ENCODE measurements around the gene TRAPPC2L.

The TRAPPC2L gene, protein sequence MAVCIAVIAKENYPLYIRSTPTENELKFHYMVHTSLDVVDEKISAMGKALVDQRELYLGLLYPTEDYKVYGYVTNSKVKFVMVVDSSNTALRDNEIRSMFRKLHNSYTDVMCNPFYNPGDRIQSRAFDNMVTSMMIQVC

DNA sequence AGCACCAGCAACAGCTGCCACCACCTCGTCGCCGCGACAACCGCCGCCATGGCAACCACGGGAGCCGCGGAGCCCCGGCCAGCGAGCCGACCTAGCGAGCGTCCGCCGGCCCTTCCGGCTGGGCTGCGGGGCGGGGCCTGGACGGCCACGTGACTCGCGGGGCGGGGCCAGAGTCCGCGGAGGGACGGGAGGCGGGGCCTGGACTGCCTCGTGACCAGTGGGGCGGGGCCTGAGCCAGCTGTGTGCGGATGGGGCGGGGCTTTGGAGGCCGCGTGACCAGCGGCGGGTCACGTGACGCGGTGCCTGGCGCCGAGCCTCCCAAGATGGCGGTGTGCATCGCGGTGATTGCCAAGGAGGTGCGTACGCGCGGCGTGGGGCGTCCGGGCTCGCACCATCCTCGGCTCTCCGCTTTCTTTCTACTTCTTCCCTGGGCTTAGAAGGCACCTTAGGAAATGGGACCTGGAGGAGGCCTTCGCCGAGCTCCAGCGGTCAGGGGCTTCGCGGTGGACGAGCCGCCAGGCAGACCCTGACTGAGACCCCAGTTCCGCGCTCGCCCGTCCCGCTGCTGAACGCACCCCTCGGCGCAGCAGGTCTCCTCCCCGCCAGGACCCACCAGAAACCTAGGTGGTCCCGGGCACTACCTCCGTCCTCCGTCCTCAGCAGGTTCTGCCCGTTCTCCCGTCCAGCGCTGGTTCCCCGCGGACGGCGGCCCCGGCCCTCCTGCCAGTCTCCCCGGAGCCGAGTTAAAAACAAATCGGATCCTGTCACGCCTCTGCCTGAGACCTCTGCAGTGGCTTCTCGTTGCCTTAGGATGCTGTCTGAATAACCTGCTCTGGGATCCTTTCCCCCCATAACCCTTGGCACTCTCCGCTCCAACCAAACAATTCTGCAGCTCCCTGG is at the start of gene TRAPPC2L, which contains the start of gene GALNS:
TSS of gene TRAPPC2L (plus strand) at position 300 of the 900 bp plus-strand sequence. CDS start at position 324, 24 bp downstream.
TSS of gene GALNS (minus strand) at position 120 of the 900 bp plus-strand sequence. CDS start at position 50, 70 bp downstream.
- DNase-seq (ENCODE audit: low read depth in 2 of 2): peak; percentile 99 to 100

DNA sequence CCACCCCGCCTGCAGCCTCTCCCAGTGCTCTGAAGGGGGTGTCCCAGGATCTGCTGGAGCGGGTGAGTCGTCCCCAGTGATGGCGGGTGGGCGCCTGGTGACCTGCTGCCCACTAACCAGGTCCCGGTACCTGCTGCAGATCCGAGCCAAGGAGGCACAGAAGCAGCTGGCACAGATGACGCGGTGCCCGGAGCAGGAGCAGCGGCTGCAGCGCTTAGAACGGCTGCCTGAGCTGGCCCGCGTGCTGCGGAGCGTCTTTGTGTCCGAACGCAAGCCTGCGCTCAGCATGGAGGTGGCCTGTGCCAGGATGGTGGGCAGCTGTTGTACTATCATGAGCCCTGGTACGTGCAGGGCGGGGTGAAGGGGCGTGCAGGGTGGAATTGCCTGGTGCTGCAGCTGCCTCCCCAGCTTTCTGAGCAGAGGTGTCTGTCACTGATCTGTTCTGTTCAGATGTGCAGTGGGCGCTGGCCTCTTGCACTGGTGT is 49.7 kb upstream of the TRAPPC2L start:
- no peak for DNase-seq (ENCODE audit: low read depth in 2 of 2)

DNA sequence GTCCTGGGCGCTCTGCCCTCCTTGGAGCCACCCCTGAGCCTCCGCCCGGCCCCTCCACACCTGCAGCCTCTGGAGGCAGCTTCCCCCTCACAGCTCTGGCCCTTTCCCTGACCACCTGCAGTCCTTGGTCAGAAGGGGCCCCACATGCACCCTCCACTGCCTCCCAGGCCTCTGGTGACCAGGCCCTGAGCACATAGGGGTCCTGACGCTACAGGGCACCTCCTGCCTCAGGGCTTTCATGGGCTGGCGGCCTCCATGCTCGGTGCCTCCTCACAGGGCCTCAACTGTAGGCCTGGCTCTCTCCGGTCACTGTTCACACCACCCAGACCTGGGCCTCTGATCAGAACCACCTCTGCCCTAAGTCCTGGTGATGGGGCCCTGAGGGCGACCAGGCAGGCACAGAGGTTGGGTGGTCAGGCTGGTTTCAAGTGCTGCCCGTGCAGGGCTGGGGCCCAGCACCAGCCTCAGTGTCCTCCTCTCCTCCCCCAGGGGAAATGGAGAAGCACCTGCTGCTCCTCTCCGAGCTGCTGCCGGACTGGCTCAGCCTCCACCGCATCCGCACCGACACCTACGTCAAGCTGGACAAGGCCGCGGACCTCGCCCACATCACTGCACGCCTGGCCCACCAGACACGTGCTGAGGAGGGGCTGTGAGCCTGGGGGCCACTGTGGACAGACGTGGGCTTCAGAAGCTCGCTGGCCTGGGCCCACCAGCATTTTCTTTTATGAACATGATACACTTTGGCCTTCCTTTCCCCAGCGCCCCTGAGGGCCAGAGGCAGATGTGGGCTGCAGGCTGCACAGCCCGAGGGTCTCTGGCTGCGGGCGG is 49.1 kb upstream of the TRAPPC2L start:
- DNase-seq (ENCODE audit: low read depth in 2 of 2): peak in 1 of 2 donors; percentile 15

DNA sequence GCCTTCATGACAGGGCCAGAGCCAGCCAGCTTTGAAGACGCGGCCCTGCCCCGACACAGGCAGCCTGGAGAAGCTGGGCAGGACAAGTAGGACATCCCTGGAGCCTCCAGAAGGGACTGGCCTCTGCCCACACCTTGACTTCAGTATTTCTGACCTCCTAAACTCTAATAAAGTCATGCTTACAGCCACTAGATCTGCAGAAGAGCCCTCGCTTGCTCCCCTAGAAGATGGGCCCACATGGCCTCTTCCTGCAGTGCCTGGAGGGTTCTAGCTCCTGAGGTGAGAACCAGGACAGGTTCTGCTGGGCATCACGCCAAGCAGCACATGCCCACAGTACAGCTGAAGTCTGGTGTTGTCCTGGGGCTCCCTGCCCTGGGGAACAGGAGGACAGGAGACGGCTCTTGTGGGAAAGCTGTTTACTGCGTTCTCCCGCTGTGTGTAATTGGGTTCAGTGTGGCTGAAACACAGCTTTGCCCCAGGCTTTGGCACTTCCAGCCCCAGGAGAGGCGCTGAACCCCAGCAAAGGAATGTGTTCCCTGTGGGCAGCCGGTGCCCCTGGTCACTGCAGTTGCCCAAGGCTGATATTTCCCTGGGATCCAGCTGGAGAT is 47.8 kb upstream of the TRAPPC2L start:
- DNase-seq (ENCODE audit: low read depth in 2 of 2): no peak

DNA sequence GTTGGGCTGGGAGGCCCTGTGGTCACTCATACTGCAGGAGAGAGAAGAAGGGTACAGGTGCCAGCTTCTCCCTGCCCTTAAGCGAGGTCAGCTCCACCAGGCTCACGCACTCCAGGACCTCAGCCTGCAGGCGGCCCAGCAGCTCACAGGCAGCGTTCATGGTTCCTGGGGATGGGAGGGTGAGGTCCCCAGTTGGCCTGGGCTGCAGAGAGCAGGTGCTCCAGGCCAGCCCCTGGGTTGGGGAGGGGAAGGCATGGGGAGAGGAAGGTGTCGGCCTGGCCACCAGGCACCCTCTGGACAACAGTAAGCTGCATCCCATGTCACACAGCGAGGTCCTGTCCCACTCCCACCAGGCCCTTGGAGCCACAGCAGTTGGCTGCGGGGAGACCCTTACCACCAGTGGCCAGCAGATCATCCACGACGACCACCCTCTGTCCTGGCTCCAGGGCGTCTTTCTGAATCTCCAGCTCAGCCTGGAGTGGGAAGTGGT is 47.2 kb upstream of the TRAPPC2L start:
- no peak for DNase-seq (ENCODE audit: low read depth in 2 of 2)

DNA sequence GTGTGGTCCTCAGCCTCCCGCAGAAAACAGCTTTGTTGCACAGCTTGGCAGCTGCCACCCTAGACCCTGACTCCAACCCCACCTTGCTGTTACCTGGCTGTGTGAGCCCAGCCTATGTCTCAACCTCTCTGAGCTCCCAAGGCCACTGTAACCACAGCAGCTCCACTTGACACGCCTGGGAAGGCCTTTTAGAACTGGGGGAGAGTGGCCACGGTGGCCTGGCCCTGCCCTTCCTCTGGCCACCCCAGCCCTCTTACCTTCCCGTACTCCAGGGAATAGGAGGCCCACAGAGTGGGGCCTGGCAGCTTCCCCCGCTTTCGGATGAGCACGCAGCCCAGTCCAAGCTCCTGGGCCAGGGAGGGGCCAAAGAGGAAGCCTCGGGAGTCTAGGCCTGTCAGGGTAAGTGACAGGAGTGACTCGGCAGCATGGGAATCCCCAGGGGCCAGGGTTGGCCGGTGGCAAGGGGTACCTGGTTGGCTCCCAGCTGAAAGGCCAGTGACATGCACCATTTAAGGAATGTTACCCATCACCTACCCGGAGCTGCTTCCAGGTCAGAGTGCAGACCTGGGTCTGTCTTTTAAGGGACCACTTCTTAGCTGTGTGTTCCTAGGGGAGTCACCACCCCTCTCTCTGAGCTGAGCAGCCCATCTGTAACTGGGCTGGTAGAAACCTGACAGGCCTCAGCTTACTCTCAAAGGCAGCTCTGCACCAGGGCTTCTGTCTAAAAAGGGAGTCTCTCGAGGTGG is 46.6 kb upstream of the TRAPPC2L start:
- DNase-seq (ENCODE audit: low read depth in 2 of 2): no peak

DNA sequence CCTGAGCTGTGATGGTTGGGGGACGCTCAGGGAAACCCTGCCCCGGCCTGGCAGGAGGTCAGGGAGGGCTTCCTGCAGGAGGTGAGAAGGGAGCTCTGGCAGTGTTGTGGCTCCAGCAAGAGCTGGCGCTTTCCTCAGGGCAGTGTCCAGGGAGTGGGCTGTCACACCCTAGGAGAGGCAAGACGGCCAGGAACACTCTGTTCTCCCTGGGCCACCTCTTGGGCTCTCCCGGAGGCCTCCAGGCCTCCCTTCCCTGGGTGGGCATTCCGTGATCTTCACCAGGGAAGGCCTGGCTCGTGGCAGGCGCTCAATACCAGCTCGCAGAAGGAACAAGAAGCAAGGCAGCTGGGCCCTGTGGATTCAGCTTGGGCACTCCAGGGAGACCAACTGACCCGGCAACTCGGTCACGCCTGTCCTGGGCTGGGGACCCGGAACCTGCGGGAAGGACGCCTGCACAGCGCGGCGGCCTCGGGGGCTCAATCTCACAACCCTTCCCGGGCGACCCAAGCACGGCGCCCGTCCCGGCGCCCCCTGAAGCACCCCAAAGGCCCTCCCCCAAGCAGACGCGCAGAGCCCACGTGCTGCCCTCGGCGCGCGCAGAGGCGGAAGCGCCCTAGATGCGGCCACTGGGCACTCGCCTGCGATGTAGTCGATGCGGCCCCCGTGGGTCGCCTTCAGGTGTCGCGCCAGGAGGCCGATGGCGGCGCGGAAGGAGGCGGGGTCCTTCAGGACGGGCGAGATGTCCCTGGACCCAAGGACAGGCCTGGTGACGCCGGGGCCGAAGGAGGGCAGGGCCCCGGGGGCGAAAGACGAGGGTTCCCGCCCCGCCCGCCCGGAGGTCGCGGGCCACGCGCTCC is 45.8 kb upstream of the TRAPPC2L start:
- no peak for DNase-seq (ENCODE audit: low read depth in 2 of 2)

DNA sequence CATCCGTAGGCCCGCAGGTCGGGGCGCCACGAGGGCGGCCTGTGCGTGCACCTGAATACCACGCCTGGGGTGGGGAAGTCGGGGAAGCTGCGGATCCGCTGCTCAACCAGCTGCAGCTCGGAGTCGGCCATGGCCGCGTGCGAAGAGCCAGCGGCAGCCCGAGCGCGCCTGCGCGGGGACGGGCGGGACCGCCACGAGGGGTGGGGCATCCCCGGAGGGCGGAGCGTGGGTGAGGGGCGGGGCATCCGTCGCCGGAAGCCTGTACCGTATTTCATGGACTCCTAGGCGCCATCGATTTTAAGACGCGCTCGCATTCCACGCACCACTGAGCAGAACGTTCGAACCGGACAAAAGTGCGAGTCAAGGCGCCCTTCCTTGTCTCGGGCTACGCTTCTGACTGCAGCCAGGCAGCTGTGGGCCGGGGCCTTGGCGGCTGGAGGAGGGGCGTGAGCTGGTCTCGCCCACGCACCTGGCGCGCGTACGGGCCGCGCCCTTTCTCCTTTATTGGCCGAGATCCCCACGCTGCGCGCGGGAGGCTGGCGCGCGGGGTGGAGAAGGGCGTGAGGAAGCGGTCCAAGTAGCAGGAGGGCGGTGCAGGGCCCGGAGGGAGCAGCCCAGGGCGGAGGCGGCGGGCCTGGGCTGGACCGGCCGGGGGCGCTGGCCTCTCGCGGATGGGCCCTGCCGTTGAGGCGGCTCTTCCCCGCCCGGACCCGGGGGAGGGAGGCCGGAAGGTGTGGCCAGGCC is 45.0 kb upstream of the TRAPPC2L start, which contains the start of gene APRT:
TSS of gene APRT (minus strand) at position 160 of the 744 bp plus-strand sequence. CDS start at position 131, 29 bp downstream.
- peak; percentile 97 to 98 for DNase-seq (ENCODE audit: low read depth in 2 of 2)

DNA sequence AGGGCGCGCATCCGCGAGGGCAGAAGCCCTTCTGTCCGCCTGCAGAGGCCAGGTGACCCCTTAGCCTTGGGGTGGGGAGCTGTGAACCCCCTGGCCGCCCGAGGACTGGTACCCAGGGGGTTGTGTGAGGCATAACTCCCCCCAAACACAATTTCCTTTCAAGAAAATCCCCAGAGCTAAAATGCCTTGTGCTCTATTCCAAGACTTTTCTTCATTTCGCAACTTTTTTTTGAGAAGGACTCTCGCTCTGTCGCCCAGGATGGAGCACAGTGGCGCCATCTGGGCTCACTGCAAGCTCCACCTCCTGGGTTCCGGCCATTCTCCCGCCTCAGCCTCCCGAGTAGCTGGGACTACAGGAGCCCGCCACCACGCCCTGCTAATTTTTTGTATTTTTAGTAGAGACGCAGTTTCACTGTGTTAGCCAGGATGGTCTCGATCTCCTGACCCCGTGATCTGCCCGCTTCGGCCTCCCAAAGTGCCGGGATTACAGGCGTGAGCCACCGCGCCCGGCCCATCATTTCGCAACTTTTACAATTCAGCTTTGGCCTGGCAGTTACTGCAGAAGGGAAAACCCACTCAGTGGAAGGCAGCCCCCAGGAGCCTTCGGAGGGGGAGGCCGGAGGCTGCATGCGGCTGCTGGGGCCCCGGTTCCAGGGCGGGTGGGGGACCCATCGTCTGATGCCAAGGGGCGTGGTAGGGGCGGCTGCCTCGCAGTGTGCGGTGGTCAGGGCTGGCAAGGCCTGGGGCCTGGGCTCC is 44.2 kb upstream of the TRAPPC2L start:
- DNase-seq (ENCODE audit: low read depth in 2 of 2): no peak

DNA sequence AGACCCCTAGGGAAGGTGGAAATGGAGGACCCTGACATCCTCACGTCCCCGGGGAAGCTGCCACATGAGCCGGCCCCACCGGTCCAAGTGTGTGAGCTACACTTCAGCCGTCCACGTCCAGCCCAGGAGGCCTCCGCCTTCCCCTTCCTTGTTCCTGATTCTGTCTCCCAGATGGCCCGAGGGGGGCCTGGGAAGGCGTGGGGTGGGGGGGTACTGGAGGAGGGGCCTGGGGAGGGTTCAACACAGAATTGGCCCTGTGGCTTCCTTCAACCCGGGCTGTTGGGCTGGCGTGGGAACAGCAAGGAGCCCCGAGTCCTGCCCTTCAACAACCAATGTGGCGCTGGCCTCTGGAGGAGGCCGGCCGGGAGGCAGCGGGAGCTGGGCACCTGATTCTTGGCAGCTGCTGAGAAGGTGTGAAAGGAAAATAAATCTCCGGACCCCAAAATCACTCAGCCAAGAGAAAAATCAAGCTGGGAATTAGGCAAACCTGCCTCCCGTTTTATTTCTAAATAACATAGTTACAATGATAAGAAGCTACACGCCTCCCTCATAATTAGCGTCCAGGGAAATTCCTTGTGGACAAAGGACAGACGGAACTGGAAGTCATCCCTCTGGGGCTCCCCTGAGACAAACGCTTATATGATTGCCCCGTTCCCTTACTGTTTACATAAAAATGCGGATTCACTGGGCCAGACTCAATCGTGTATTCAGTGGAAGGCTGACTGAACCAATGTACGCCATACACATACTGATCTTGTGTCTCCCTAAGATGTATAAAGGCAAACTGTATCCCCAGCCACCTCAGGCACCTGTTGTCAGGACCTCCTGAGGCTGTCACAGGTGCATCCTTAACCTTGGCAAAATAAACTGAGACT is 43.4 kb upstream of the TRAPPC2L start:
- no peak for DNase-seq (ENCODE audit: low read depth in 2 of 2)

DNA sequence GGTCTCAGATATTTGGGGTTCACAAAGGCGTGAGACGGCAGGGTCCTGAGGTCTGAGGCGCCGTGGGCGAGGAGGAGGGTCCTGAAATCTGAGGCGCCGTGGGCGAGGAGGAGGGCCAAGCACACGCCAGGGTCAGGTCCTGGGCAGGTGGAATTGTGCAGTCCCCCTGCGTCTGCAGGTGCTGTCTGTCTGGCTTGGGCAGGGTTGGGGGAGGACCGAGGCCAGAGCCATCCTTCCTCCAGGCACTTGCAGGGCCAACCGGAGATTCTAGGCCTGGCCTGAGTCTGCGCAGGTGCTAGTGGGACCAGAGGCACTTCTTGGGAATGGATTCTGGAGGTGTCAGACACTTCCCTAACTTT is 42.8 kb upstream of the TRAPPC2L start:
- no peak for DNase-seq (ENCODE audit: low read depth in 2 of 2)

DNA sequence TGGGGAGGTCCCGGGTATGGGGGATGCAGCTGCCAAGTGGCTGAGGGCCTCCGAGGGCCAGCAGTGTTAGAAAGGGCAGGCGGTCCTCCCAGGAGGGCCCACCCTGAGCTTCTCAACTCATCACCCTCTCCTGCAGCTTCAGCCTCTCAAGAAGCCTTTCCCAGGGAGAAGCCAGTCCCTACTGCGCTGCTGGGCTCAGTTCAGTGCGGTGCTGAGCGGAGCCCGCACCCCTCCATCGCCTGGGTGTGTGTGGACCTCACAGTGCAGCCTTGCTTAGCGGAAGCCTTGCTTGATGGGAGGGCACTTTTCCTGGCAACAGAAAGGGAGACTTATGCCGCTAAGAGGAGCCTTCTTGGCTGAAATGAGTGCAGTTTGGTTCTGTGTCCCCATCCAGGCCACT is 41.7 kb upstream of the TRAPPC2L start:
- DNase-seq (ENCODE audit: low read depth in 2 of 2): no peak

DNA sequence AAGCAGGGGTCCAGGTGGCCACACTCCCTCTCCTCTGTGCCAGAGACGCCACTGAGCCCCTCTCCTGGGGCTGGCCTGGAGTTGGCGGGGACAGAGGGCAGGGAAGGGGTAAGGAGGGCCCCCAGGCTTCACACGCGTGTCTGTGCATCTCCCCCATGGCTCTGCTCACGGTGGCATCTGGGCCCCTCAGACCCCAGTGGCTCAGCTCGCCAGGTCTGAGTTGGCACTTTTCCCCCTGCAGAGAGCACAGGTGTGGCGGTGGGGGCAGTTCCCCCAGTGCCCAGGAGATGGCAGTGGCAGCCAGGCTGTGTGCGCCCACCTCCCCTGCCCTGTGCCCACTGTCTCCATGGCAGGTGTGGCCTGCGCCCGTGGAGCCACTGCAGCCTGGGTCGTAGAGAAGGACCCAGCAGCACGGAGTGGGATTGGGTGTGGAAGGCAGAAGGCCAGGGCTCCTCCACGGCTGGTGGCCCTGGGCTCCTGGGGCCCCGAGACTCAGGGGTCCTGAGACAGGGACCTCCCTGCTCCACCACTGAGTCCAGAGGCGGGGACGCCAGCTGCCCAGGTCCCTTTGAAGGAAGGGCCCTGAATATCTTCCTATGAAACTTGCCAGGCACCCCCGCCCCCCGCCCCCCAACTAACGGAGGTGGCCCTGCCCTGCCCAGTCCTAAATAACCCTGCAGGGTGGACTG is 40.9 kb upstream of the TRAPPC2L start:
- DNase-seq (ENCODE audit: low read depth in 2 of 2): no peak

DNA sequence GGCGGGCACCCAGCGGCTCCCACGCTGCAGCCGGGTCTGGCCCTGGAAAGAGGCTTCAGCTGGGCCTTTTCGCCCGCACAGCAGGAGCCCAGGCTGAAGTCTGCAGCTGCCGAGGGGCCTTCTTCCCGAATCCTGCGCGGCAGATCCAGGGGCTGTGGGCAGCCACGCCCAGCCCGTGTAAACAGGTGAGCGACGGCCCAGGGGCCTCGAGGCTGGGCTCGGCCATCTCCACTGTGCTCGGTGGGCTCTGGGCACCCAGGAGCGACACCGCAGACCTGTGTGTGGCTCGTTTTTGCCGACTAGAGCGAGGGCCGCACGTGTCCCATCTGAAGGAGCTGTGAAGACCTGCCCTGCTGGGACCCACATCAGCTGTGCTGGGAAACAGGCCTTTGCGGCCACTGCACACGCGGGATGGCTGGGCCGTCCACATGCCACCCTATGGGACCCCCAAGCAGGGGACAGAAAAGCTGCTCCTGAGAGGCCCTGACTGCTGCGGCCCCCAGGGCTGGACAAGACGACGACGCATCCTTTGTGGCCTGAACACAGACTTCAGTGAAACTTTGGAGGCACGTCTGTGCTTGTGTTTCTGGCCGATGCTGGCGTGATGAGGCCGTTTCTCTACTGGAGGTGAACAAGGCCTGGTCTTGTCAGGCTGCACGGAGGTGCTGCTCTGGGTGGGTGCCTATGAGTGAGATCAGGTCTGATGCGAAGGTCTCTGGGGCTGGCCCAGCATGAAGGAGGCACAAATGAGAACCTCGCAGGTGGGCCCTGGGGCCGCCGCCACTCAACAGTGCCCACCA is 40.0 kb upstream of the TRAPPC2L start:
- DNase-seq (ENCODE audit: low read depth in 2 of 2): no peak

DNA sequence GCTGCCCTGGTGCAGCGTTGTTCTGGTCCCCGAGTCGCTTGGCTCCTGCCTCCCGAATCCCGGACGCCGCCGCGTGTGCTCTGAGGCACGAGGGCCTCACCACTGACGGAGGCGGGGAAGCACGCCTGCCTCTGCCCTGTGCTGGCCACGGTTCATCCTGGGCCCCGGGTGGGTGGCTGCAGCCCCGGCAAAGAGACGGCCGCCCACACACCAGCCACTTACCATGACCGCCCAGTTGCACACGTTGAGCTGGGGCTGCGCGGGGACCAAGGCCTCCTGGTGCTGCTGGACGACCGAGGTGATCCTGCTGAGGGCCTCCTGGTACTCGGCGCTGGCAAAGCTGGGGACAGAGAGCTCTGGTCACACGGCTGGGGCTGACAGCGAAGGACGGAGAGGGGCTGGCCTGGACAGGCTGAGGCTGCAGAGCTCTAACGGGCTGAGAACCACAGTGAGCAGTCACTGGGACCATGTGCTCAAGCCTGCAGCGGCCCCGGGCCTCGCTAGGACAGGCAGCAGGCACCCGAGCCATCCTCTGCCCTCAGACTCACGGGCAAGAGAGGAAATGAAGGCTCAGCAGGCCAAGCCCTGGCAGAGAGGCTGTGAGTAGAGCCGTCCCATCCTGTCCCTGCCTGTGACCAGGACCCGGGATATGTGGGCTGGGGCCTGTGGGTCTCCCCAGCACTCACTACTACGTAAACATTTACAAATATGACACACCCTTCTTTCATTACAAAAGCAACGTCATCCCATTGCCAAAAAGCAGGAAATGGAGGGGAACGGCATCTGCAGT is 38.9 kb upstream of the TRAPPC2L start:
- no peak for DNase-seq (ENCODE audit: low read depth in 2 of 2)

Data from activated CD4-positive, alpha-beta T cell treated with anti-CD3 and anti-CD28 coated beads for 24 hours (primary cell).